UCSD-AML1 (cell line): Measurements from ENCODE around the gene KBTBD12.

Experiments used
- DNase-seq: peaks from one replicate; lab custom pipeline; 2025; ENCODE audit not compliant: unreplicated experiment; lab: John Stamatoyannopoulos, UW

The KBTBD12 gene

DNA sequence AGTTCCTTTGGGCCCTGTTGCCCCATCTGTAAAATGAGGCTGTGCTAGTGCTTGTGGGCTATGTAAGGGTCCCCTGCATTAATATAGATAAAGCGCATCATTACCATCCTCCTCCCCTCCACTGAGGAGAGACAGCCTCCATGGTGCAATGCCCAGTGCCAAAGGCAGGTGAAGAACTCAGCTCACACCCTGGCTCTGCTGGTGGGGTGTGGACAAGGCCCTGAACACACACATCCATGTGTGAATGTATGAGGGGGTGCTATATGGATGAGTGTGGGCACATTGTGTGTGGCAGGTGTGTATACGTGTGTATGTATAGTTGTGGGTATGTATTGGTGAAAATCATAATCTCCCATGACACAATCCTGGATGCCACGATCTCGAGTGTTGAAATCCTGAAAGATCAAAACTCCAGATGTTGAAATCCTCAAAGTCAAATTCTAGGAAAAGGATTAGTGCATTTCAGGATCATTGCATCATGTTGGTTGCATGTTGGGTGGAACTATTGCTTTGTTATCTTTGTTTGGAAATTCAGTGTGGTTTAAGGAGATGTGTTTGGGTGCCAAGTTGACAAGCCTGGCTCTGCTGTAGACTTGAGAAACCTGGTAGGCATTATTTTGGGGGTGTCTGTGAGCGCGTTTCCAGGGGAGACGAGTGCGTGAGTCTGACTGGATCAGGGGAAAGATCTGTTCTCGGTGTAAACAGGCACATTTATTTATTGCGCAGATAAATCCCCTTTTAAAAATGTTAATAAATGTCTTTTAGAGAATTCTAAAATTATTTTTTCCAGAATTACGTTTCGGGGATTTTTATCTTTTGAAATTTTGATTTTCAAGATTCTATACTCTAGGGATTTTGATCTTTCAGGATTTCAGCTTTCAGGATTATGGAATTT lies 95.2 kb downstream of the KBTBD12 start:
- no peak for DNase-seq

DNA sequence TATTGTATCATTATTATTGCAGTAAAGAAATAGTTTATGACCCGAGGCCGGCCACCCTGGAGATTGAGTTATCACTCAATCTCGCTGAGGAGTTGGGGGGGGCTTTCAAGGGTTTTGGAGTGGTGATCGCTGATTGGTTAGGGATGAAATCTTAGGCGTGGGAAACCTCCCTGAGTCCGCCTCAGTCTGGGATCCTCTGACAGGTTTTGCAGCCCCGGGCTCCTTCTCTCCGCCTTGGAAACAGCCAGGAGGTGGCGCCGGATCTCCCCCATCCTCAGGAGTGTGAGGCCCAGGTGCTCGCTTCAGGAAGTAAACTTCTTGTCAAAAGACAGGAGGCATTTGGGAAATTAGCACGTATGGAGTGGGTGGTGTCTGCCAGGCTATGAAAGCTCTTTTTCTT lies 96.1 kb downstream of the KBTBD12 start:
- DNase-seq: peak; percentile 39

DNA sequence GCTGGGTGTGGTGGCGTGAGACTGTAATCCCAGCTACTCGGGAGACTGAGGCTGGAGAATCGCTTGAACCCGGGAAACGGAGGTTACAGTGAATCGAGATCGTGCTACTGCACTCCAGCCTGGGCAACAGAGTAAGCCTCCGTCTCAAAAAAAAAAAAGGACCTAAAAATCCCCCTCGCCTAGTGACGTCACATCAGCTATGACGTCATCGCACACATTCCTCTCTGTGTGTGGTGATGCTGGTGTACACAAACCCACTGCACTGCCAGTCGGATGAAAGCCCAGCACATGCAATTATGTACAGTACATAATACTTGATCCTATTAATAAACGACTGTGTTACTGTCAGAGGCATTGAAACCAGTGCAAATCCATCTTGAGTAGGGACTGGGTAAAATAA lies 97.0 kb downstream of the KBTBD12 start:
- DNase-seq: no peak

DNA sequence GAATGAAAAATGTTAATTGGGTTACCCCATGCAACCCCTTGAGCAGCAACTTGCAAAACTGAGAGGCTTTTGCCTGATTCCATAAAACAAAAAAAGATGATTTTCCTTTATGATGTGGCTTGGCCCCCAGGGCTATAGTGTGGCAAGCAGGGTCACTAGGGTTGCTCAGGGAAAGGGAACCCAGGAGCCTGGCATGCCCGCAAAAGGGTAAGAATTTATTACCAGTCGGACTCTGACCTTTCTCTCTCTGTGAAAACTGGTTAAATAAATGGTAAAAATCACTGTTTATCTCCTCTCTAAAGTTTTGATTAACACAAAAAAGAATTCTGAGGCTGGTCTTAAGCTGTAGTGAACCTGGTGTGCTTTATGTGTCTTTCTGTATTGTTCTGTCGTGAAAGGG lies 99.5 kb downstream of the KBTBD12 start:
- no peak for DNase-seq

DNA sequence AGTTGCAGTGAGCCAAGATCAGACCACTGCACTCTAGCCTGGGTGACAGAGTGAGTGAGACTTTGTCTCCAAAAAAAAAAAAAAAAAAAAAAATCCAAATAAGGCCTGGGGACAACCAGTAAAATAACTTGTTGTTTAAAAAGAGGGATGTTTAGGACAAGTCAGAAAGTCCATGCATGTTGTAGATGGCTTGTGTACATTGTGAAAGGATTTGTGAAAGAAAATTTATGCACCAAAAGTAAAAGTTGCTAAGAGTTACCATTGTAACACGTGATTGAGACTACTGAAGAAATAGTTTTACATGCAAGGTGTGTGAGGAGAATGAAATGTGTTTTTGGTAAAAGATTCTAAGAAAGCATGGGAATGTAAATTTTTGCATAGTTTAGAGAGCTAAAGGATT lies 101.5 kb downstream of the KBTBD12 start:
- no peak for DNase-seq

DNA sequence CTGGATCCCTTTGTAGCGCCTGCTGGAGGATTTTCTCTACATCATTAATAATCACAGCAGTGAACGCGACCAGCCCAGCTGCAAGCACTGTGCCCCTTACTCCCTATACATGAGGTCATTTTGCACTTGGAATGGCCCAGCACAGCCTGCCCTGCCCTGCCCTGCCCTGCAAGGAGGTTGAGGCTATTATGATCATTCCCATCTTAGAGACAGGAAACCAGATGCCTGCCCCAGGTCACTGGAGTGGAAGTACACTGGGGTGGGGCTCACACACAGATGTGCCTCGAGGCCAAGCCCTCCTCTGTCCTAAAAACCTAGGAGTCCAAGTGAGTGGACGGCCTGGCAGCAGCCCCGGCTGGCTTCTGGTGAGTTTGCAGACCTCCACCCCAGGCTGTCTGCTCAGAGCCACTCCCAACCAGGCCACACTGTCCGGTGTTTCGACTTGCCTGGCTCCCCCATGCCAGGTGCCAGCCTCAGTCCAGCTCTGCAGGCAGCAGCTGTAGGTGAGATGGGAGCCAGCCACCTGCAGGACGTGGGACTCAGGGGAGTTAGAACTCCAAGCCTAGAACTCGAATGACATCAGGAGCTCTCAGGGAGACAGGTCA lies 106.8 kb downstream of the KBTBD12 start:
- DNase-seq: no peak

DNA sequence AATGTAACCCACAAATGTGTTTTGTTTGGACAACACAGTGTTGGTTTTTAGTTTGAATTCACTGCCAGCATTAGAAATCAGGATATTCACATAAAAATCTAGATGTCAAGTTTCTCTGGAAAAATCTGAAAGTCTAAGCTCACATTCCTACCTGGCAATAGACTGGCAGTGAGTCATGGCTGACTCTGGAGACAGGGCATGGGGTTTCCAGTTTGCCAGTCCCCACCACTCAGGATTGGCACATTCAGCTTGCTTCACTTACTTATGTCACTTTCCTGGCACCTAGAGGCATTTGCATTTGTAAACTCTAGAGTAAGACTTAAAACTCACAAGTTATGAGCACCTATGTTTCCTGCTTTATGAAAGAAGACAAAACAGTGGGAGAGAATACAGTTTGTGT lies 118.1 kb downstream of the KBTBD12 start:
- no peak for DNase-seq

DNA sequence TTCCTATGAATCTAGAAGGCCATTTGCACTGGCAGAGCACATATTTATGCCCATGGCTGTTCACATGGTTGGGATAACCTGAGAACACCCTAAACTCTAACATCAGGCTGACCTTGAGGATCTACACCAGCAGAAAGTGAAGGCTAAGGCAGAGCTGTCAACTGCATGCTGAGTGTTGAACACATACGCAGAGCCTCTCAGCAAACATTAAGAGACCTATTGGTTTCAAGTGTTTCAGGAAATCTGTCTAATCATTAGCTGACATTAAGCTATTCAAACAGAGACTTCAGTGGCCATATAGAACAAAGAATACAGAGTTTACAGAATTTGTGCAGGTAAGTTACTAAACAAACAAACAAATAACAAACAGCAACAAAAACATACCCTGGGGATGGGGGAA lies 121.1 kb downstream of the KBTBD12 start:
- DNase-seq: no peak
